Renal cortical epithelial cell (primary cell): Measurements from ENCODE around the gene ACSF3. TPM values are rescaled to one million over a fixed set of nuclear protein-coding genes. Genes with fewer than 3 reads are reported as not detected.
A peak's percentile ranks its signal among the peaks of the same experiment; 100 is the strongest.

Source experiments
- DNase-seq: peaks from one replicate; pipeline ENCODE4 v3.0.0-alpha.2; 2011; ENCODE audit warnings: low read depth
- total RNA-seq: library from RNA; depleted of rRNA; stranded (reverse); fragments of >200 nt; gene quantifications from 2 replicates; pipeline ENCODE4 v1.2.3, GENCODE V29; 2014

The ACSF3 gene
- total RNA-seq, 1 donor from 2014 or later: 29.8 TPM

- DNase-seq: no peak
Measured at GRCh38 chr16:89189358-89190025, 95.8 kb downstream of the ACSF3 start.

- DNase-seq: no peak
Measured at GRCh38 chr16:89190150-89190958, 96.7 kb downstream of the ACSF3 start.

GRCh38 chr16:89191033-89191900 is 97.6 kb downstream of the ACSF3 start:
- no peak for DNase-seq

- DNase-seq: no peak
Measured at GRCh38 chr16:89191901-89192185, 98.2 kb downstream of the ACSF3 start.

- DNase-seq: peak; percentile 23
Measured at GRCh38 chr16:89192186-89192955, 98.7 kb downstream of the ACSF3 start.

GRCh38 chr16:89192956-89193575 is 99.4 kb downstream of the ACSF3 start:
- no peak for DNase-seq

- DNase-seq: no peak
Measured at GRCh38 chr16:89193576-89194293, 100.1 kb downstream of the ACSF3 start.

GRCh38 chr16:89194340-89195311 is 101.0 kb downstream of the ACSF3 start:
- no peak for DNase-seq

- no peak for DNase-seq
Measured at GRCh38 chr16:89195521-89196171, 102.0 kb downstream of the ACSF3 start.

- DNase-seq: no peak
Measured at GRCh38 chr16:89197033-89197632, 103.5 kb downstream of the ACSF3 start.

- no peak for DNase-seq
Measured at GRCh38 chr16:89197633-89198416, 104.2 kb downstream of the ACSF3 start.

- DNase-seq: no peak
Measured at GRCh38 chr16:89198417-89199240, 105.0 kb downstream of the ACSF3 start.

GRCh38 chr16:89199241-89200123 is 105.8 kb downstream of the ACSF3 start:
- no peak for DNase-seq

GRCh38 chr16:89200124-89200849 is 106.6 kb downstream of the ACSF3 start, which contains the start of gene SLC22A31:
Gene SLC22A31, minus strand, starts transcription at chr16:89200537. Its CDS starts 36 bp downstream, at chr16:89200501.
- DNase-seq: no peak

- DNase-seq: no peak
Measured at GRCh38 chr16:89200850-89201411, 107.3 kb downstream of the ACSF3 start.
